GM23248 (cell line): ENCODE results near the gene CATSPERD.
"Not testable (repeated sequence)": the region's sequence is repeated elsewhere in the genome, so short reads cannot be mapped to it uniquely, and the experiment has no call there.

Source experiments
- EZH2 ChIP-seq: fragments of 200-600 bp; sonication (generic); IDR thresholded peaks from 2 replicates; pipeline ENCODE4 v1.6.1; 2018; ENCODE audit warnings: antibody characterized with exemption, mild to moderate bottlenecking; ENCODE audit not compliant: insufficient read depth, poor library complexity, severe bottlenecking
- EZH2phosphoT487 ChIP-seq: fragments of 200-600 bp; sonication (generic); IDR thresholded peaks from 2 replicates; pipeline ENCODE4 v1.6.1; 2018; ENCODE audit warnings: antibody characterized with exemption, moderate library complexity, mild to moderate bottlenecking, low read depth; ENCODE audit not compliant: insufficient read depth

DNA sequence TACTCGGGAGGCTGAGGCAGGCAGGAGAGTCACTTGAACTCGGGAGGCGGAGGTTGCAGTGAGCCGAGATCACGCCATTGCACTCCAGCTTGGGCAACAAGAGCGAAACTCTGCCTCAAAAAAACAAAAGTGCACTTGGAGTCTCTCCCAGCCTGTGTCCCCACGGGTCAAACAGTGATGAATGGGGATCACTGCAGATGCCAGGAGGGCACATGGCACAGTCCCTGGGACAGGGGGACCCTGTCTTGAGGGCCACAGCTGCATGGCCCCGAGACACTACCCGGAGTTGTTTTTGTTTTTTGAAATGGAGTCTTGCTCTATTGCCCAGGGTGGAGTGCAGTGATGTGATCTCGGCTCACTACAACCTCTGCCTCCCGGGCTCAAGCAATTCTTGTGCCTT lies 60.5 kb downstream of the CATSPERD start:
- not testable (repeated sequence) for TF ChIP-seq EZH2, EZH2phosphoT487
